Hippocampal formation (tissue), 2 donors: ENCODE results near the gene LHX4.
A peak's percentile ranks its signal among the peaks of the same experiment; 100 is the strongest.

Source experiments
- DNase-seq, 2 donors: peaks; one replicate each; lab custom pipeline; 2025; lab: John Stamatoyannopoulos, UW

The LHX4 gene

DNA sequence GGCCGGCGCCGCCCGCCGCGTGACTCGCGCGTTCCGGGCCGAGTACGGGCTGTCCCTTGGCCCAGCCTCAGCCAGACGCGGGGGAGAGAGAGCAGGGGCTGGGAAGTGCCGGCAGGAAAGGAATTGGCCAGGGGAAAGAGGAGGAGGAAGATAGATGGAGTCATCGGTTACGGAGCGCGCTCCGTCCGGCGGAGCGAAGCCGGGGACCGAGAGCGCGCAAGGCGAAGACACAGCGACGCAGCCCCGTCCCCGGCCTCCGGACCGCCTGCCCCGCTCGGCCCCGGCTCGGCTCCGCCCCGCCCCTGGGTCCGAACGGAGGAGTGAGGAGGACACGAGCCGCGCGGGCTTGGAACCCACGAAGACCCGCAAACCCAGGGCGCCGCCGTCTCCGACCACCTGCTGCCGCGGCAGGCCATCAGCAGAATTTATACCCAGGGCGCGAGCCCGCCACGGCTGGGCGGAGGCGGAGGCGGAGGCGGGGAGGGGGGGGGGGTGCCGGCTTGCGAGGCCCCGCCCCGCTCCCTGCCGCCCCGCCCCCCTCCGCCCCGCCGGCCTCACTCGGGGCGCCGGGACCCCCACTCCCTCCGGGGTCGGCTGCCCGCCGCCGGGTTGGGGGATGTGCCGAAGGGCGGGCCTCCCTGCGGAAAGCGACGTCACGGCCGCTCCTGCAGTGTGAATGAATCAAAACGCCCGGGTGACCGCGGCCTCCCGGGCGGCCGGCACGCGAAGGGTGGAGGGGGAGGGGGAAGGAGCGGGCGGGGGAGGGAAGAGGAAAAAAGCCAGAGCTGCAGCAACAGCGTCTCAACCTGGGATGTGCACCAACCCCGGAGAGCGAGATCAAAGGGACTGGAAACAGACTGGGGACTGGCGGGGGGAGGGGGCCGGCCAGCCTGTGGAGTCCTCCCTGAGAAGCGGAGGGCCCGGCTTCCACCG, at the start of gene LHX4:
Gene LHX4, plus strand, starts transcription at position 782 of the 933 bp plus-strand sequence. CDS start 266 bp downstream, outside the sequence.
- no peak for DNase-seq

DNA sequence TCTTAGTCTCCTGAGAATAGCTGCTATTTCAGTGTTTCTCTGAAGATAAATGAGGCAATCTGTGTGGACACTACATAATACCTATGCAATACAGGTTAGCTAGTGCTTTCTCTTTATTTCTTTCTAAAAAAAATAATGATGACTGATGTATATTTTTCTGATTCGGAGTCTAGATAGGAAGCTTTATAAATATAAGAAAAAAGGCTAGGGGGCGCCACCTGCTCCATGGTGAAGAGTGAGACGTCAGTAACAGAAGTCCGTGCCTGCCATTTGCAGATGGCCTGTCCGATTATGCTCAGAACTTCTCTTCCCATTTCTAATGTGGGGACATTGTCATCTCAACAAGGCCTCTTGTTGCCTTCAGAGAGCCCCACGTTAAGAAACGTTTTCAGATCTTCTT, 49.0 kb upstream of the LHX4 start:
- DNase-seq, result no peak

GRCh38 chr1:180181996-180182642, 47.9 kb upstream of the LHX4 start:
- no peak for DNase-seq

DNA sequence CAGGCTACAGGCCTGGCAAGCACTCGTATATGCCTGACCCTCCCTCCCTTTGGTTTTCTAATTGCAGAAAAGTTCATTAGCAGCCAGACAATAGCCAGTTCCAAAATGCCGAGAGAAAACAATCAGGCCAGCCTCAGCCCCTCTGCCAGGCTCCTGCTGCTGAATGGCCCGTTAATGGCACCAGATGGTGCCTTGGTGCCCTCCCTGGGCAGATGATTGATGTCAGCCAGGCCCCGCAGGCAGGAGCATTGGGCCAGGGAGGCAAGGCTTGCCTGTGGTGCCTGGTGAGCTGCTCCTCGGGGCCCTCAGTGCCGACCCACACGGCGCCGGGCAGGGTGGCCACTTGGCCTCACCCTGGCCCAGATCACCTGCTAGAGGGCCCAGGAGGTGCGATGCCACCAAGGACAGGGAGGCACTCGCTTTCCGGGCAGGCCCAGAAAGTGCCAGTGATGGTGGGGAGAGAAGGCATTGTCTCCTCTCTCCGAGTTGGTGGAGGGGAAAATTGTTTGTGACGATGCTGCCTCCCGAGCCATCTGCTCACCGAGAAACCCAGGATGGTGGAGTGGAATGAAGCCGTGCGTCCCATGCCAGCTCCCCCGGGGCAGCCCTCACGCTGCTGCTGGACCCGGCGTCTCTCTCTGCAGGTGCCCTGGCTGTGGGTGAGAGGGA, 47.3 kb upstream of the LHX4 start:
- DNase-seq, result peak in 1 of 2 donors; percentile 21

GRCh38 chr1:180183426-180183825, 46.6 kb upstream of the LHX4 start:
- no peak for DNase-seq

GRCh38 chr1:180184041-180184440, 46.0 kb upstream of the LHX4 start:
- DNase-seq, result no peak

GRCh38 chr1:180185281-180185680, 44.8 kb upstream of the LHX4 start:
- no peak for DNase-seq

DNA sequence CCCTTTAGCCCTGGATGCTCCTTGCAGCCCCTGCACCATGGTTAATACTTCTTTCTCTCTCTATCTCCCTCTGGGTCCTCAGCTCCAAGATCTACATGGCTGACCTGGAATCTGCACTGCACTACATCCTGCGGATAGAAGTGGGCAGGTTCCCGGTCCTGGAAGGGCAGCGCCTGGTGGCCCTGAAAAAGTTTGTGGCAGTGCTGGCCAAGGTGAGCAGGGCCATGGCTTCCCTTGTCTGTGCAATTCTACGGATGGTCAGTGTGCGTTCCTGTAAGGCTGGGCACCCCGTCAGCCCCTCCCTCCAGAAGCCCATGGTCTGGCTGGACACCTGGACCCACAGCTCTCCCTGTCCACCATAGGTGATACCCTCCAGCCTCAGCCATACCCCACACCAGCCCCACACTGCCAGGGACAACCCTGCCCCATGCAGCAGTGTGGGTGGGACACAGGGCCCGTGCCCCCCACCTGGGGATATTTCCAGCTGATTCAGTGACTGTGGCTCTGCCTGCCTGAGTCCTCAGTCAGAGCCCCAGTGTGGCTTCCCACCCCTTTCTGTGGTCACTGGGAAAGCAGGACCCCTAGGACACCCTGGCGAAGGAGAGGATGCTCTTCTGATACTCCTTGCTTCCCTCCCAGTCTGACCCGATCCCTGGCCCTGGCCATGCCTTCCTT, 44.0 kb upstream of the LHX4 start:
- no peak for DNase-seq

GRCh38 chr1:180186831-180187230, 43.2 kb upstream of the LHX4 start:
- DNase-seq, result no peak

GRCh38 chr1:180187626-180188025, 42.4 kb upstream of the LHX4 start:
- DNase-seq, result no peak

- peak; percentile 30 to 48 for DNase-seq
Measured at GRCh38 chr1:180188091-180188506, 42.0 kb upstream of the LHX4 start.

DNA sequence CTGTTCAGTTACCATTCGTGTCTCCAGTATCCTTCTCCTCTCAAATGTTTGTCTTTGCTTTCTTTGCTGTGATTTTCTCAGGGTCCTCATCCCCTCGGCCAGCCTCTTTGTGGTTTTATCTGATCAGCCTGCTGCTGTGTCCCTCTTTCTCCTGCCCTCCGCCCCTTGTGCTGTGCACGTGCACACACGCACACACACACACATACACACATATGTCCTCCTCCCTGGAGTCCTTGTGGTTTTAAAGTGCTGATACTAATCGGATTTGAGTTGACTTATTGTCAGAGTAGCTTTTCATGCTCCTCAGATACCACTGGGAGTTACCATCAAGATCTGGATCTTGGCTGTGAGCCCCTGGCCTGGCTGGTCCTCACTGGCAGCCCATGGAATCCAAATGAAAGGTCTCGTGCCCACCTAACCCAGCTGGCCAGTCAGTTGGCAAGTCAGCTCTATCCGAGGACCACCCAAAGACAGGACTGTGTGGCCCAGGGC, 41.3 kb upstream of the LHX4 start:
- no peak for DNase-seq

DNA sequence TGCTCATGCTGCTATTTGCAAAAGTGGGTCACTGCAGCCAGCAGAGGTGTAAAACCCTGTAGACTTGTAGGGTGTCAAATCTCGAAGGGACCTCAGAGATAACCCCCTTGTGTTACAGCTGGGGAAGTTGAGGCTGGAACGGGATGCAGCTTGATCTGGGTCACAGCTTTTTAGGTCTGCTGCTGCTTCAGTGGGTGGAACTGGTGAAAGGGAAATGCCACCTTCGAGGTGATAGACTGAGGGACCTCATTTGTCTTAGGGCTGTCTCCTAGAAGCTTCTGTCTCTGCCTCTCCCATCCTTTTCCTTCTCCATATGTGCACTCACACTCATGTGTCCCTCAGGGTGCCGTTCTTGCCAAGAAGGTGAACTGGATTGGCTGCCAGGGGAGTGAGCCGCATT, 40.0 kb upstream of the LHX4 start:
- DNase-seq, result no peak

- no peak for DNase-seq
Measured at GRCh38 chr1:180192172-180192571, 37.9 kb upstream of the LHX4 start.

DNA sequence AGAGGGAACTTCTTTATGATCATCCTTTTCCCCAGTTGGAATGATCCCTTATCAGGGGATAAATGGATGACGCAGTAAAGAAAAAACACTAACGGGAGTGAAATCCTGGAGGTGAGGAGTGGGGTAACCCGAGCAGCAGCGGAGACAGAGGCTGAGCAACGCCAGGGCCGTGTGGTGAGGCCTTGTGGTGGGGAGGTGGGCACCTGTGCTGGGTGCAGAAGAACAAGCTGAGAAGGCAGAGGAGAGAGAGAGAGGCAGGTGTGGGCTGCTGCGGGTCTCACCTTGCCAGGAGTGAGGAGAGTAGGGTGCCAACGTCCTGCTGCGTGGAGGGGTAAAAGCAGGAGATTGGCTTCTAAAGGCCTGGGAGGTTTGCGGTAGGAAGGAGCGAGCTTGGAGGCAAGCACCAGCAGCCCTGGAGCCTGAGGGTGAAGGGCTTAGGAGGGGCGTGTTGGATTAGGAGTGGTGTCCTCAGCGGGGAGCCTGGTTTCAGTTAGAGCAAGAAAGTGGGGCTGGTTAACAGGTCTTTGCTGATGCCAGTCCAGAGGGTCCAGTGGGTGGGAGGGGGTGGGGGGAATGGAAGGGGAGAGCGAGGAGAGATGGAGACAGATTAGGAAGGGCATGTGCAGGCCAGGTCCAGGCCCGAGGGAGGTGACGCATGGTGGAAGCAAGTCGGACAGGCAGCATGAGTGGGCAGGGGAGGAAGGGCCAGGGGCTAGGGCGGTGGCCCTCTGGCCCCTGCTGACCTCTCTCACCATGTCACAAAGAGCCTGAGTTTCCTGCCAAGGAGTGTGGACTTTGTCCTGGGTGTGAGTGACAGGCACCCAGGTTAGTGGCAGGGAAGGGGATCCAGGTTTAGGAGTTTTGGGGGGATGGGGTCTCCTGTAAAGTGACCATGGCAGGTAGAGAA, 36.7 kb upstream of the LHX4 start:
- DNase-seq, result no peak

GRCh38 chr1:180194048-180194425, 36.0 kb upstream of the LHX4 start:
- DNase-seq, result no peak

GRCh38 chr1:180194546-180195207, 35.4 kb upstream of the LHX4 start:
- no peak for DNase-seq

- no peak for DNase-seq
Measured at GRCh38 chr1:180195401-180195800, 34.7 kb upstream of the LHX4 start.

GRCh38 chr1:180195916-180196315, 34.1 kb upstream of the LHX4 start:
- DNase-seq, result no peak

DNA sequence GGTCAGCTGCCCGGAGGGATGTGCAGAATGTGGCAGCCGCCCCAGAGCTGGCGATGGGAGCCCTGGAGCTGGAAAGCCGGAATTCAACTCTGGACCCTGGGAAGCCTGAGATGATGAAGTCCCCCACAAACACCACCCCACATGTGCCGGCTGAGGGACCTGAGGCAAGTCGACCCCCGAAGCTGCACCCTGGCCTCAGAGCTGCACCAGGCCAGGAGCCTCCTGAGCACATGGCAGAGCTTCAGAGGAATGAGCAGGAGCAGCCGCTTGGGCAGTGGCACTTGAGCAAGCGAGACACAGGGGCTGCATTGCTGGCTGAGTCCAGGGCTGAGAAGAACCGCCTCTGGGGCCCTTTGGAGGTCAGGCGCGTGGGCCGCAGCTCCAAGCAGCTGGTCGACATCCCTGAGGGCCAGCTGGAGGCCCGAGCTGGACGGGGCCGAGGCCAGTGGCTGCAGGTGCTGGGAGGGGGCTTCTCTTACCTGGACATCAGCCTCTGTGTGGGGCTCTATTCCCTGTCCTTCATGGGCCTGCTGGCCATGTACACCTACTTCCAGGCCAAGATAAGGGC, 33.5 kb upstream of the LHX4 start:
- DNase-seq, result no peak
